K562 (cell line): ENCODE measurements around the gene ARMC7. TPM values are rescaled to one million over a fixed set of nuclear protein-coding genes. Genes with fewer than 3 reads are reported as not detected.
A peak's percentile ranks its signal among the peaks of the same experiment; 100 is the strongest.

ENCODE experiments used
- ATF7 ChIP-seq: fragments of 450-650 bp; IDR thresholded peaks from 2 replicates; pipeline ENCODE4 v1.7.1; 2014; ENCODE audit warnings: mild to moderate bottlenecking, moderate library complexity
- DNMT1 ChIP-seq: fragments of 450-650 bp; IDR thresholded peaks from 2 replicates; pipeline ENCODE4 v1.6.1; 2016; ENCODE audit warnings: antibody characterized with exemption, mild to moderate bottlenecking
- GATAD2A ChIP-seq: fragments of 450-650 bp; IDR thresholded peaks from 2 replicates; pipeline ENCODE4 v1.6.1; 2017
- HINFP ChIP-seq: fragments of 450-650 bp; conservative IDR thresholded peaks from 2 replicates; pipeline ENCODE4 v1.6.1; 2016; ENCODE audit warnings: missing genetic modification characterization, low read depth, mild to moderate bottlenecking, control low read depth, missing compliant biosample characterization
- HLTF ChIP-seq: fragments of 450-650 bp; IDR thresholded peaks from 2 replicates; pipeline ENCODE4 v1.6.1; 2016
- HMG20B ChIP-seq: fragments of 250-450 bp; sonication (Bioruptor Pico); IDR thresholded peaks from 2 replicates; pipeline ENCODE4 v1.5.0; 2021; ENCODE audit warnings: mild to moderate bottlenecking
- ILK ChIP-seq: fragments of 450-650 bp; IDR thresholded peaks from 2 replicates; pipeline ENCODE4 v1.6.1; 2016; ENCODE audit warnings: missing genetic modification characterization, low read depth, mild to moderate bottlenecking, missing compliant biosample characterization, moderate library complexity, borderline replicate concordance
- MEF2D ChIP-seq: conservative IDR thresholded peaks from 2 replicates; pipeline ENCODE4 v1.6.1; 2016; ENCODE audit warnings: low read depth, missing genetic modification characterization, missing compliant biosample characterization
- MYBL2 ChIP-seq, 2 experiments: fragments of 450-650 bp in 1 of 2; sonication (generic) in 1 of 2; formaldehyde crosslinking in 1 of 2; IDR thresholded peaks; 2 replicates each; pipeline versions ENCODE4 v1.6.1 to v1.8.1; 2017 to 2022; ENCODE audit warnings: borderline replicate concordance in 1 of 2, inconsistent platforms in 1 of 2, low read depth in 1 of 2, mild to moderate bottlenecking in 1 of 2, missing genetic modification reagents in 1 of 2, moderate library complexity in 1 of 2
- RB1 ChIP-seq: fragments of 450-650 bp; IDR thresholded peaks from 2 replicates; pipeline ENCODE4 v1.6.1; 2017; ENCODE audit warnings: low read depth, mild to moderate bottlenecking
- REST ChIP-seq, 2 experiments: fragments of 450-650 bp; formaldehyde crosslinking in 1 of 2; IDR thresholded peaks; 2 replicates each; pipeline versions ENCODE4 v1.4.0 to v1.6.1; 2014 to 2020; ENCODE audit warnings: mild to moderate bottlenecking in 2 of 2, borderline replicate concordance in 1 of 2, low read depth in 1 of 2
- polyA plus RNA-seq, 8 experiments: library from polyadenylated mRNA; depleted of rRNA in 4 of 8; stranded (reverse) in 5 of 8; unstranded in 3 of 8; fragments of >200 nt; fragmentation: Nextera tagmentation in 2 of 8; fragmentation: Illumina TruSeq in 1 of 8; extraction: Ambion mirVana in 2 of 8; extraction: Trizol in 1 of 8; gene quantifications; 2 replicates each; pipeline versions ENCODE4 v1.2.1 to v1.2.3, GENCODE V29; 2011 to 2014; ENCODE audit warnings: inconsistent platforms in 1 of 8, missing spikeins in 1 of 8
- total RNA-seq, 7 experiments: library from RNA; depleted of rRNA in 6 of 7; stranded (reverse); fragments of >200 nt in 6 of 7; fragmentation: Illumina TruSeq in 2 of 7; extraction: Trizol in 2 of 7; gene quantifications; 2 replicates each; pipeline versions ENCODE4 v1.2.1 to v1.2.3, GENCODE V29; 2011 to 2021; ENCODE audit warnings: low replicate concordance in 1 of 7
- TF ChIP-seq, protein P1 (sequence below), 3 experiments: fragments of 200-800 bp in 1 of 3; fragments of 250-450 bp in 1 of 3; fragments of 450-650 bp in 1 of 3; sonication (Bioruptor Pico) in 1 of 3; sonication (Bioruptor generic) in 1 of 3; formaldehyde crosslinking in 1 of 3; IDR thresholded peaks; 2 replicates each; pipeline versions ENCODE4 v1.6.1 to v1.8.0; 2016 to 2022; ENCODE audit warnings: mild to moderate bottlenecking in 2 of 3, missing genetic modification characterization in 2 of 3, missing compliant biosample characterization in 1 of 3, moderate library complexity in 1 of 3

Gene ARMC7
- total and polyA plus RNA-seq, 9 of the 15 experiments (the other 6 are each of a cell fraction or from before 2014, with no cell fraction given) = 1.4 to 15.2 (median 5.9) TPM

- TF ChIP-seq, protein P1, sequence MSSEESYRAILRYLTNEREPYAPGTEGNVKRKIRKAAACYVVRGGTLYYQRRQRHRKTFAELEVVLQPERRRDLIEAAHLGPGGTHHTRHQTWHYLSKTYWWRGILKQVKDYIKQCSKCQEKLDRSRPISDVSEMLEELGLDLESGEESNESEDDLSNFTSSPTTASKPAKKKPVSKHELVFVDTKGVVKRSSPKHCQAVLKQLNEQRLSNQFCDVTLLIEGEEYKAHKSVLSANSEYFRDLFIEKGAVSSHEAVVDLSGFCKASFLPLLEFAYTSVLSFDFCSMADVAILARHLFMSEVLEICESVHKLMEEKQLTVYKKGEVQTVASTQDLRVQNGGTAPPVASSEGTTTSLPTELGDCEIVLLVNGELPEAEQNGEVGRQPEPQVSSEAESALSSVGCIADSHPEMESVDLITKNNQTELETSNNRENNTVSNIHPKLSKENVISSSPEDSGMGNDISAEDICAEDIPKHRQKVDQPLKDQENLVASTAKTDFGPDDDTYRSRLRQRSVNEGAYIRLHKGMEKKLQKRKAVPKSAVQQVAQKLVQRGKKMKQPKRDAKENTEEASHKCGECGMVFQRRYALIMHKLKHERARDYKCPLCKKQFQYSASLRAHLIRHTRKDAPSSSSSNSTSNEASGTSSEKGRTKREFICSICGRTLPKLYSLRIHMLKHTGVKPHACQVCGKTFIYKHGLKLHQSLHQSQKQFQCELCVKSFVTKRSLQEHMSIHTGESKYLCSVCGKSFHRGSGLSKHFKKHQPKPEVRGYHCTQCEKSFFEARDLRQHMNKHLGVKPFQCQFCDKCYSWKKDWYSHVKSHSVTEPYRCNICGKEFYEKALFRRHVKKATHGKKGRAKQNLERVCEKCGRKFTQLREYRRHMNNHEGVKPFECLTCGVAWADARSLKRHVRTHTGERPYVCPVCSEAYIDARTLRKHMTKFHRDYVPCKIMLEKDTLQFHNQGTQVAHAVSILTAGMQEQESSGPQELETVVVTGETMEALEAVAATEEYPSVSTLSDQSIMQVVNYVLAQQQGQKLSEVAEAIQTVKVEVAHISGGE (CRISPR knock-in tag; IDR thresholded peaks at IDR 0.05) = peak in 1 of 3 experiments; percentile 50; a peak in 1 of 6 replicates
- TF ChIP-seq ATF7 (peak; percentile 66; the same call in 1 of the 2 replicates), MEF2D (tag) (no peak), GATAD2A (no peak), DNMT1 (no peak), MYBL2 (IDR thresholded peaks at IDR 0.05; ENCODE audit: low read depth) (no peak), MYBL2 (CRISPR knock-in tag; IDR thresholded peaks at IDR 0.05; ENCODE audit: borderline replicate concordance) (no peak), HMG20B (CRISPR knock-in tag) (no peak), HINFP (peak; percentile 80), RB1 (peak; percentile 73; the same call in 1 of the 2 replicates), REST (IDR thresholded peaks at IDR 0.05; ENCODE audit: borderline replicate concordance) (peak; percentile 92), REST (CRISPR knock-in tag; IDR thresholded peaks at IDR 0.05; ENCODE audit: low read depth) (no peak), ILK (tag) (no peak), HLTF (no peak)
Observed at GRCh38 chr17:75113798-75114551, 4.2 kb downstream of the ARMC7 start (continued).
